Stimulated activated CD8-positive, alpha-beta memory T cell treated with anti-CD3 and anti-CD28 coated beads, Interleukin-15, amount 100 ng/mL, for 48 hours (primary cell): ENCODE results near the gene GMIP.

Experiments
- DNase-seq, 2 donors: peaks; one replicate each; pipeline ENCODE4 v3.0.0-alpha.2; 2020; ENCODE audit warnings: low read depth in 2 of 2

Gene GMIP

GRCh38 chr19:19636573-19637185 lies 6.8 kb downstream of the GMIP start:
- DNase-seq: no peak

GRCh38 chr19:19635313-19635702 lies 8.1 kb downstream of the GMIP start:
- no peak for DNase-seq

- no peak for DNase-seq
These were observed 8.7 kb downstream of the GMIP start for GRCh38 chr19:19634516-19635312.

- no peak for DNase-seq
These were observed 9.5 kb downstream of the GMIP start for GRCh38 chr19:19633711-19634515.

GRCh38 chr19:19632661-19633060 lies 10.8 kb downstream of the GMIP start:
- no peak for DNase-seq

GRCh38 chr19:19631346-19631745 lies 12.1 kb downstream of the GMIP start:
- DNase-seq: no peak

GRCh38 chr19:19630426-19630825 lies 13.0 kb downstream of the GMIP start:
- DNase-seq: no peak

GRCh38 chr19:19630062-19630414 lies 13.4 kb downstream of the GMIP start:
- DNase-seq: no peak

GRCh38 chr19:19628501-19629134 lies 14.8 kb downstream of the GMIP start:
- DNase-seq: peak in 1 of 2 donors; percentile 37

- DNase-seq: peak; percentile 53 to 62
These were observed 15.6 kb downstream of the GMIP start, which contains the start of gene LPAR2 for GRCh38 chr19:19627621-19628500. Gene LPAR2 (minus strand): TSS chr19:19628220. CDS start chr19:19627275, 945 bp downstream.

- DNase-seq: no peak
These were observed 16.7 kb downstream of the GMIP start for GRCh38 chr19:19626516-19627472.

- no peak for DNase-seq
These were observed 19.4 kb downstream of the GMIP start for GRCh38 chr19:19624032-19624570.

GRCh38 chr19:19623383-19623782 lies 20.1 kb downstream of the GMIP start:
- no peak for DNase-seq

GRCh38 chr19:19619849-19620210 lies 23.6 kb downstream of the GMIP start:
- no peak for DNase-seq

- no peak for DNase-seq
These were observed 24.1 kb downstream of the GMIP start for GRCh38 chr19:19619181-19619848.

GRCh38 chr19:19618219-19619051 lies 25.0 kb downstream of the GMIP start, which contains the start of gene PBX4:
Gene PBX4 (minus strand): TSS chr19:19618687. CDS start chr19:19618629, 58 bp downstream.
- DNase-seq: peak; percentile 98 to 99

- peak in 1 of 2 donors; percentile 43 for DNase-seq
These were observed 28.4 kb downstream of the GMIP start for GRCh38 chr19:19615086-19615485.

- DNase-seq: no peak
These were observed 30.0 kb downstream of the GMIP start for GRCh38 chr19:19613506-19613905.
